ENCODE results near the gene ZSCAN31.

The ZSCAN31 gene

GRCh38 chr6:28351087-28351486 is 15.1 kb upstream of the ZSCAN31 start:
- Histone ChIP-seq H3K27ac (no peak overlapping the region), H3K4me3 (ENCODE audit: low read depth, low read length) (no peak overlapping the region), H3K36me3 (replicated peaks) (no peaks in the 10 kb centered on the region), H3K27me3 (replicated peaks) (peaks cover 7% of the 10 kb centered on the region)
- no peak for DNase-seq
- in situ Hi-C loops (cut with HindIII; ENCODE audit: low pct_ligation_motif_present, low sequenced_read_pairs) = no loop called here
- TF ChIP-seq CTCF (IDR thresholded peaks at IDR 0.05; ENCODE audit: low read depth, low read length, missing control alignments) = no peak

- Histone ChIP-seq H3K4me3 (ENCODE audit: low read depth, low read length) (peak within 1 kb of the TSS; percentile 83), H3K27me3 (replicated peaks) (peaks cover 7% of the 10 kb centered on the region), H3K36me3 (replicated peaks) (no peaks in the 10 kb centered on the region), H3K27ac (peak within 1 kb of the TSS; percentile 43)
- TF ChIP-seq CTCF (IDR thresholded peaks at IDR 0.05; ENCODE audit: low read depth, low read length, missing control alignments) = no peak
- in situ Hi-C loops (cut with HindIII; ENCODE audit: low pct_ligation_motif_present, low sequenced_read_pairs) = no loop called here
- DNase-seq = peak; percentile 77
Measured at GRCh38 chr6:28349892-28350737, 14.2 kb upstream of the ZSCAN31 start, which contains the start of gene ZKSCAN3. ZKSCAN3 (plus strand) TSS chr6:28349947; CDS start chr6:28359587, 9,640 bp downstream.

GRCh38 chr6:28349344-28349891 is 13.5 kb upstream of the ZSCAN31 start:
- H3K4me3 ChIP-seq (ENCODE audit: low read depth, low read length) = peak overlapping the region; percentile 83
- H3K27me3 ChIP-seq (replicated peaks) = peaks cover 7% of the 10 kb centered on the region
- TF ChIP-seq CTCF (IDR thresholded peaks at IDR 0.05; ENCODE audit: low read depth, low read length, missing control alignments) = no peak
- H3K27ac ChIP-seq = peak overlapping the region; percentile 43
- no peaks in the 10 kb centered on the region for H3K36me3 ChIP-seq (replicated peaks)
- DNase-seq = no peak
- in situ Hi-C loops (cut with HindIII; ENCODE audit: low pct_ligation_motif_present, low sequenced_read_pairs) = no loop called here

- Histone ChIP-seq H3K27ac (no peak overlapping the region), H3K27me3 (replicated peaks) (peaks cover 7% of the 10 kb centered on the region), H3K4me3 (ENCODE audit: low read depth, low read length) (no peak overlapping the region), H3K36me3 (replicated peaks) (no peaks in the 10 kb centered on the region)
- TF ChIP-seq CTCF (IDR thresholded peaks at IDR 0.05; ENCODE audit: low read depth, low read length, missing control alignments) = no peak
- in situ Hi-C loops (cut with HindIII; ENCODE audit: low pct_ligation_motif_present, low sequenced_read_pairs) = no loop called here
- no peak for DNase-seq
Measured at GRCh38 chr6:28347119-28347518, 11.2 kb upstream of the ZSCAN31 start.

- H3K27ac ChIP-seq = no peak overlapping the region
- TF ChIP-seq CTCF (IDR thresholded peaks at IDR 0.05; ENCODE audit: low read depth, low read length, missing control alignments) = no peak
- H3K36me3 ChIP-seq (replicated peaks) = no peaks in the 10 kb centered on the region
- in situ Hi-C loops (cut with HindIII; ENCODE audit: low pct_ligation_motif_present, low sequenced_read_pairs) = no loop called here
- H3K27me3 ChIP-seq (replicated peaks) = peaks cover 7% of the 10 kb centered on the region
- no peak for DNase-seq
- H3K4me3 ChIP-seq (ENCODE audit: low read depth, low read length) = no peak overlapping the region
Measured at GRCh38 chr6:28345201-28345600, 9.3 kb upstream of the ZSCAN31 start.

All from brain microvascular endothelial cell (primary cell).